Naive B cell (primary cell): ENCODE results near the gene SKP1. TPM values are rescaled to one million over a fixed set of nuclear protein-coding genes. Genes with fewer than 3 reads are reported as not detected.
A peak's percentile ranks its signal among the peaks of the same experiment; 100 is the strongest.

ENCODE experiments used
- ATAC-seq, 2 donors: fragments of 150-1000 bp; cut with Tn5 transposase; 2 replicates each; pipeline ENCODE4 v1.10.0; 2021; ENCODE audit warnings: low read depth in 2 of 2, mild to moderate bottlenecking in 2 of 2, moderate library complexity in 2 of 2
- DNase-seq: peaks from one replicate; pipeline ENCODE4 v3.0.0; 2022
- H3K27ac Mint-ChIP-seq, 6 donors: one replicate each; pipeline ENCODE4 v1.8.0; 2020 to 2022; ENCODE audit warnings: mild to moderate bottlenecking in 6 of 6, mixed read lengths in 6 of 6, moderate library complexity in 5 of 6, inconsistent platforms in 2 of 6
- H3K27me3 Mint-ChIP-seq, 3 donors: one replicate each; pipeline ENCODE4 v1.8.0; 2021 to 2022; ENCODE audit warnings: mixed read lengths in 3 of 3, mild to moderate bottlenecking in 1 of 3
- H3K36me3 Mint-ChIP-seq, 2 donors: one replicate each; pipeline ENCODE4 v1.8.0; 2020 to 2022; ENCODE audit warnings: mixed read lengths in 2 of 2, inconsistent platforms in 1 of 2, mild to moderate bottlenecking in 1 of 2
- H3K4me1 Mint-ChIP-seq, 3 donors: one replicate each; pipeline ENCODE4 v1.8.0; 2020 to 2022; ENCODE audit warnings: mixed read lengths in 3 of 3, inconsistent platforms in 1 of 3, mild to moderate bottlenecking in 1 of 3, moderate library complexity in 1 of 3
- H3K4me3 Mint-ChIP-seq, 8 donors: one replicate each; pipeline ENCODE4 v1.8.0; 2020 to 2022; ENCODE audit warnings: mild to moderate bottlenecking in 8 of 8, mixed read lengths in 8 of 8, moderate library complexity in 8 of 8, inconsistent platforms in 2 of 8
- H3K9me3 Mint-ChIP-seq, 7 donors: one replicate each; pipeline ENCODE4 v1.8.0; 2020 to 2022; ENCODE audit warnings: mixed read lengths in 7 of 7, mild to moderate bottlenecking in 5 of 7, inconsistent platforms in 2 of 7, moderate library complexity in 1 of 7
- polyA plus RNA-seq, 6 donors: library from polyadenylated mRNA; unstranded; fragments of 300-500 nt; fragmentation: Illumina TruSeq; gene quantifications; one replicate each; pipeline ENCODE4 v1.2.3, GENCODE V29; 2021; ENCODE audit warnings: low read depth in 6 of 6

SKP1 gene
- polyA plus RNA-seq, 6 donors from 2014 or later: 1,058 to 1,567 (median 1,113) TPM

GRCh38 chr5:134204575-134204974, 27.8 kb upstream of the SKP1 start:
- peak overlapping the region in 5 of 6 donors; percentile 23 to 74 (median 43) for H3K27ac Mint-ChIP-seq
- no peaks in the 10 kb centered on the region for H3K9me3 Mint-ChIP-seq
- peaks cover 24 to 38% (median 30%) of the 10 kb centered on the region in 3 donors for H3K4me1 Mint-ChIP-seq

GRCh38 chr5:134203630-134204029, 26.9 kb upstream of the SKP1 start:
- Mint-ChIP-seq H3K36me3 (peaks cover 30 to 33% of the 10 kb centered on the region in 2 donors), H3K27me3 (no peaks in the 10 kb centered on the region), H3K4me1 (peaks cover 21 to 31% (median 22%) of the 10 kb centered on the region in 3 donors), H3K4me3 (no peak overlapping the region), H3K9me3 (no peaks in the 10 kb centered on the region), H3K27ac (peak overlapping the region in 1 of 6 donors; percentile 14)
- no peak for ATAC-seq
- DNase-seq: no peak

More at GRCh38 chr5:134204575-134204974, 27.8 kb upstream of the SKP1 start:
- H3K27me3 Mint-ChIP-seq: no peaks in the 10 kb centered on the region
- peaks cover 25 to 31% of the 10 kb centered on the region in 2 donors for H3K36me3 Mint-ChIP-seq
- ATAC-seq (no peak), DNase-seq (no peak)
- H3K4me3 Mint-ChIP-seq: peak overlapping the region in 1 of 8 donors; percentile 30

GRCh38 chr5:134195666-134196065, 18.9 kb upstream of the SKP1 start:
- Mint-ChIP-seq H3K4me3 (no peak overlapping the region), H3K9me3 (no peaks in the 10 kb centered on the region), H3K27ac (peak overlapping the region in 1 of 6 donors; percentile 12), H3K36me3 (peaks cover 8 to 27% of the 10 kb centered on the region in 2 donors), H3K27me3 (no peaks in the 10 kb centered on the region), H3K4me1 (no peaks in the 10 kb centered on the region)
- no peak for DNase-seq
- no peak for ATAC-seq

- Mint-ChIP-seq H3K9me3 (no peaks in the 10 kb centered on the region), H3K27ac (peak overlapping the region in 1 of 6 donors; percentile 59), H3K36me3 (no peaks in the 10 kb centered on the region), H3K4me3 (no peak overlapping the region), H3K4me1 (peaks cover 0 to 5% (median 0%) of the 10 kb centered on the region in 3 donors), H3K27me3 (no peaks in the 10 kb centered on the region)
- DNase-seq (no peak), ATAC-seq (no peak)
Measured at GRCh38 chr5:134189031-134189430, 12.3 kb upstream of the SKP1 start.

- no peaks in the 10 kb centered on the region for H3K36me3 Mint-ChIP-seq
- no peak overlapping the region for H3K4me3 Mint-ChIP-seq
- DNase-seq (no peak), ATAC-seq (no peak)
- no peaks in the 10 kb centered on the region for H3K9me3 Mint-ChIP-seq
- no peaks in the 10 kb centered on the region for H3K27me3 Mint-ChIP-seq
- H3K4me1 Mint-ChIP-seq: peaks cover 0 to 7% (median 0%) of the 10 kb centered on the region in 3 donors
- peak overlapping the region in 1 of 6 donors; percentile 65 for H3K27ac Mint-ChIP-seq
Measured at GRCh38 chr5:134188092-134188491, 11.3 kb upstream of the SKP1 start.

GRCh38 chr5:134184155-134185135, 7.7 kb upstream of the SKP1 start:
- Mint-ChIP-seq H3K36me3 (no peaks in the 10 kb centered on the region), H3K4me3 (peak overlapping the region in 1 of 8 donors; percentile 29), H3K4me1 (peaks cover 0 to 7% (median 0%) of the 10 kb centered on the region in 3 donors), H3K27me3 (no peaks in the 10 kb centered on the region), H3K9me3 (no peaks in the 10 kb centered on the region), H3K27ac (peak overlapping the region in 2 of 6 donors; percentile 12 to 26)
- ATAC-seq: peak; percentile 95 to 98
- peak; percentile 69 for DNase-seq

GRCh38 chr5:134183481-134183880, 6.7 kb upstream of the SKP1 start:
- Mint-ChIP-seq H3K36me3 (no peaks in the 10 kb centered on the region), H3K27me3 (no peaks in the 10 kb centered on the region), H3K9me3 (no peaks in the 10 kb centered on the region), H3K4me3 (no peak overlapping the region), H3K27ac (no peak overlapping the region), H3K4me1 (peaks cover 0 to 7% (median 0%) of the 10 kb centered on the region in 3 donors)
- no peak for ATAC-seq
- no peak for DNase-seq

- ATAC-seq (no peak), DNase-seq (no peak)
- Mint-ChIP-seq H3K9me3 (no peaks in the 10 kb centered on the region), H3K27me3 (no peaks in the 10 kb centered on the region), H3K27ac (peak overlapping the region in 5 of 6 donors; percentile 34 to 99 (median 98)), H3K4me1 (peaks cover 16 to 29% (median 19%) of the 10 kb centered on the region in 3 donors), H3K4me3 (peak overlapping the region; percentile 95 to 99 (median 96)), H3K36me3 (no peaks in the 10 kb centered on the region)
Measured at GRCh38 chr5:134178096-134178419, 1.3 kb upstream of the SKP1 start.

- DNase-seq: no peak
- peaks cover 16 to 32% (median 20%) of the 10 kb centered on the region in 3 donors for H3K4me1 Mint-ChIP-seq
- no peaks in the 10 kb centered on the region for H3K9me3 Mint-ChIP-seq
- peak overlapping the region; percentile 95 to 99 (median 96) for H3K4me3 Mint-ChIP-seq
- peaks cover under 1% of the 10 kb centered on the region in 2 donors for H3K36me3 Mint-ChIP-seq
- H3K27ac Mint-ChIP-seq: peak overlapping the region; percentile 97 to 99 (median 98)
- H3K27me3 Mint-ChIP-seq: no peaks in the 10 kb centered on the region
- ATAC-seq: peak; percentile 19 to 33
Measured at GRCh38 chr5:134177369-134178095, 782 bp upstream of the SKP1 start.

- H3K27me3 Mint-ChIP-seq: no peaks in the 10 kb centered on the region
- H3K4me1 Mint-ChIP-seq: peaks cover 27 to 40% (median 33%) of the 10 kb centered on the region in 3 donors
- H3K36me3 Mint-ChIP-seq: peaks cover 6 to 12% of the 10 kb centered on the region in 2 donors
- DNase-seq (no peak), ATAC-seq (peak; percentile 8 to 15)
- H3K4me3 Mint-ChIP-seq: peak overlapping the region; percentile 95 to 99 (median 96)
- no peaks in the 10 kb centered on the region for H3K9me3 Mint-ChIP-seq
- peak overlapping the region; percentile 97 to 99 (median 98) for H3K27ac Mint-ChIP-seq
Measured at GRCh38 chr5:134175921-134176510, 734 bp downstream of the SKP1 start.

GRCh38 chr5:134174841-134175839, 1.6 kb downstream of the SKP1 start:
- peak overlapping the region in 2 of 6 donors; percentile 98 to 99 for H3K27ac Mint-ChIP-seq
- H3K36me3 Mint-ChIP-seq: peaks cover 6 to 12% of the 10 kb centered on the region in 2 donors

GRCh38 chr5:134171972-134172371, 4.8 kb downstream of the SKP1 start:
- Mint-ChIP-seq H3K9me3 (no peaks in the 10 kb centered on the region), H3K36me3 (peaks cover 16 to 22% of the 10 kb centered on the region in 2 donors), H3K4me1 (peaks cover 30 to 46% (median 35%) of the 10 kb centered on the region in 3 donors), H3K4me3 (peak overlapping the region in 2 of 8 donors; percentile 35 to 65), H3K27ac (no peak overlapping the region), H3K27me3 (no peaks in the 10 kb centered on the region)
- no peak for DNase-seq
- no peak for ATAC-seq

More at GRCh38 chr5:134174841-134175839, 1.6 kb downstream of the SKP1 start:
- H3K4me3 Mint-ChIP-seq: peak overlapping the region; percentile 95 to 99 (median 96)
- no peak for DNase-seq
- H3K4me1 Mint-ChIP-seq: peaks cover 27 to 40% (median 35%) of the 10 kb centered on the region in 3 donors
- H3K27me3 Mint-ChIP-seq: no peaks in the 10 kb centered on the region
- no peaks in the 10 kb centered on the region for H3K9me3 Mint-ChIP-seq
- ATAC-seq: no peak
